ENCODE results near the gene AKAP1.

The AKAP1 gene

DNA sequence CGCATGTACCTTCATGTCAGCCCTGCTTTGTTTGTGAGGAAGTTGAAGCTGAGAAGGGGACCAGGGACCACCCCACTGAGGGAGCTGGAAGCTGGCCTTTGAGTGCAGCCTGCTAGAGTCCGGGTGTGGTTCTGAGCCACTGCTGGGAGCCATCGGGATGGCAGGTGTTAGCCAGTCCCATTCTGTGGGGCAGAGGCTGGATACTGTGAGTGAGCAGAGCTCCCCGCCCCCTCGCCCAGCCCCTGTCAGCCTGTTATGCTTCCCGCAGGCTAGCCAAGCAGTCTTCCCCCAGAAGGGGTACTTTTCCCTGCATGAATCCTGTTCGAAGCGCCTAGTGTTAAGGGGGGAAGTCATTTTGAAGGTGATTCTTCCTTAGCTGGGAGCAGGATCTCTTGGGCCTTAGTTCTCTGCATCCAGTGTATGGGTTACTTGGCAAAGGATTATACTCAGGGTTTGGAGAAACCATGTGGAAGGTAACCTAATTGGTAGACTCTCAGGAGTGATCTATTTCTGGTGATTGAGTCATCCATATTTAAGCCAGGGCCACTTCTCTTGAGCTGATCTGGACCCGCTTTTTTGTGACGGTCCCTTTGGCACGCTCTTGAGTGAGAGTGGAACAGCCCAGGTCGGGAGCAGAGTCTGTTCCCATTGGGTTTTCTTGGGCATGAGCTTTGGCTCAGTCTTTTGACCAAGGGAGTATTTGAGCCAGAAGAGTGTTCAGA is 23.8 kb downstream of the AKAP1 start:
- FAIRE-seq: no peak
- DNase-seq (ENCODE audit: insufficient read length, low spot score): no peak
- TF ChIP-seq PAX5 (IDR thresholded peaks at IDR 0.05; ENCODE audit: insufficient read depth, low read length, severe bottlenecking) (no peak), POU2F2 (IDR thresholded peaks at IDR 0.05; ENCODE audit: low read depth, low read length) (no peak), POLR2AphosphoS5 (IDR thresholded peaks at IDR 0.05; ENCODE audit: low read depth, low read length) (no peak), TAF1 (IDR thresholded peaks at IDR 0.05; ENCODE audit: low read depth, low read length) (no peak), SPI1 (IDR thresholded peaks at IDR 0.05; ENCODE audit: low read depth, low read length) (no peak), POLR2A (IDR thresholded peaks at IDR 0.05; ENCODE audit: low read depth, low read length) (no peak)

DNA sequence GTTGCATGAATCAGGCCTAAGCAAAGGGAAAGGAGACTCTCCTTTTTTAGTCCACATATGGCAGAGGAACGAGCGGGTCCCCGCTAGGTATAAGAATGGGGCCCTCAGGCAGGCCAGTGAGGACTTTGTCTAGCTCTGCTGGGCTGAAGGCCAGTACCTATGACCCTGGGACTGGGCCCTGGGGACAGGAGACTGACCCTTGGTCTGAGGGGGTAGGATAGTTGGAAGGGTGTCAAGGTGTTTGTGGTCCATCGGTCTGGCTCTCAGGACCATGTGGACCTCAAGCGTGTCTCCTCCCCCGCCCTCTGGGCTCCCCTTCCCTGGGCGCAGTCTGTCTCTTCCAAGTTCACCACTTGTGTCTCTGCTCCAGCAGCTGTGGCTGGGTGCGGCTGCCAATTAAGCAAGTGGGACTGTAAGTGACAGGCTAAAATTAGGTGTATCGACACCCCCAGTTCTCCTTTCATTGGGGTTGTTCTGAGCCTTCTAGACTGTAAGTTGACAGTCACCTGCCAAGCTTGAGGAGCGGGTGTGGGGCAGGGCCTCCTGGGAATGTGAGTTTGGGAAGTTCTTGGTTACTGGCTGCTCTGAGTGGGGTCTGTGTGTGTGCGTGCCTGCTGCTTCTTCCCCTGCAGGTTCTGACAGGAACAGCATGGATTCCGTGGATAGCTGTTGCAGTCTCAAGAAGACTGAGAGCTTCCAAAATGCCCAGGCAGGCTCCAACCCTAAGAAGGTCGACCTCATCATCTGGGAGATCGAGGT is 24.5 kb downstream of the AKAP1 start:
- no peak for DNase-seq (ENCODE audit: insufficient read length, low spot score)
- FAIRE-seq: no peak

DNA sequence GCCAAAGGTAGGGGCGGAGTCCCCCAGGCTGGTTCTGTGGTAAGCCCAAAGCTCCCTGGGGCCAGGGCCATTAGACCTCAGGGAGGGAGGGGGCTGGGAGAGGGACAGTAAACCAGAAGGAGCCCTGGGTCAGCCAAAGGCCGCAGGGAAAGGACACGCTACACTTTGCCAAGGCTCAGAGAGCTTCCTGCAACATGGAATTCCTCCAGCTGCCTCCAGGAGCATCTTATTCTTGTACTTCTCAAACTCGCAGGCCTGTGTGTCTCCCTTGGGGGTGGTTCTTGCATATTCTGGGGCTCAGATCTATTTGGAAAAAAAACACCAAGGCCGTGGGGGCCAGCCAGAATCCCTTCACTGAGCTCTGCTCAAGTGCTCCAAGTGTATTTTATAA is 25.1 kb downstream of the AKAP1 start:
- FAIRE-seq: no peak
- no peak for TF ChIP-seq POU2F2 (IDR thresholded peaks at IDR 0.05; ENCODE audit: low read depth, low read length)
- no peak for TF ChIP-seq POLR2AphosphoS5 (IDR thresholded peaks at IDR 0.05; ENCODE audit: low read depth, low read length)
- DNase-seq (ENCODE audit: insufficient read length, low spot score): no peak

More for the DNA sequence above, 24.5 kb downstream of the AKAP1 start:
- no peak for TF ChIP-seq POLR2A (IDR thresholded peaks at IDR 0.05; ENCODE audit: low read depth, low read length)
- no peak for TF ChIP-seq POLR2AphosphoS5 (IDR thresholded peaks at IDR 0.05; ENCODE audit: low read depth, low read length)
- no peak for TF ChIP-seq SPI1 (IDR thresholded peaks at IDR 0.05; ENCODE audit: low read depth, low read length)
- TF ChIP-seq PAX5 (IDR thresholded peaks at IDR 0.05; ENCODE audit: insufficient read depth, low read length, severe bottlenecking): no peak
- no peak for TF ChIP-seq TAF1 (IDR thresholded peaks at IDR 0.05; ENCODE audit: low read depth, low read length)
- TF ChIP-seq POU2F2 (IDR thresholded peaks at IDR 0.05; ENCODE audit: low read depth, low read length): no peak

DNA sequence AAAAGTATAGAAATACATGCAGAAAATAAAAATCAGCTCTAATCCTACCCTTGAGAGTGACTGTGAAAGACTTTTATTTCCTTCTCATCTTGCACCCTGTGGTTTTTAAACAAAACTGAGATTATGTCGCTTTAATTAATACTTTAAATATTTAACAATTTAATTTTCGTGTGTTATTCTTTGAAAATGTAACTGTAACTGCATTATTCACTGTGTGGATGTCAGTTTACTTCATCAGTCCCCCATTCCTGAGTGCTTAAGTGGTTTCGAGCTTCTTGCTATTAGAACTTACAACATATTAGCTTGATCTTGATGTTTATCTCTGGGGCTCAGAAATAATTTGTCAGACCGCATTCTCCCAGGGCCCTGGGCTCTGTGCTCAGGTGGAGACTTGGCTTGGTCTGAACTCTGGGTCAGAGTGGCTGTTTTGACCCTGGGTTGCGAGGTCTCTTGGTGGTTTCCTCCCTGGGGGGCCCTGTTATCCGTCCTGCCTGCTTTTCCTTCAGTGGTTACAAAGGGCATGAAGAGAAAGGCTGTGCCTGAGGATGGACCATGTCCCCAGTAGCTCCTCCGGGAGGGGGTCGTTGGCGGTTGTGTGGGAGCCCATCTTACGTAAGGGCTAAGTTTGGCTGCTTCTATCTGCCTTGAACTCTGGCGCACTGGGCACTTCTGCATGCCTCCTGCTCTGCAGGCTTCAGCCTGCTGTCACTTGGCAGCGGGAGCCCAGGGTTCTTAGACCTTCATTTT is 25.7 kb downstream of the AKAP1 start:
- DNase-seq (ENCODE audit: insufficient read length, low spot score) (no peak), FAIRE-seq (no peak)
- TF ChIP-seq TAF1 (IDR thresholded peaks at IDR 0.05; ENCODE audit: low read depth, low read length) (no peak), SPI1 (IDR thresholded peaks at IDR 0.05; ENCODE audit: low read depth, low read length) (no peak), POLR2AphosphoS5 (IDR thresholded peaks at IDR 0.05; ENCODE audit: low read depth, low read length) (no peak), PAX5 (IDR thresholded peaks at IDR 0.05; ENCODE audit: insufficient read depth, low read length, severe bottlenecking) (no peak), POU2F2 (IDR thresholded peaks at IDR 0.05; ENCODE audit: low read depth, low read length) (no peak), POLR2A (IDR thresholded peaks at IDR 0.05; ENCODE audit: low read depth, low read length) (no peak)

DNA sequence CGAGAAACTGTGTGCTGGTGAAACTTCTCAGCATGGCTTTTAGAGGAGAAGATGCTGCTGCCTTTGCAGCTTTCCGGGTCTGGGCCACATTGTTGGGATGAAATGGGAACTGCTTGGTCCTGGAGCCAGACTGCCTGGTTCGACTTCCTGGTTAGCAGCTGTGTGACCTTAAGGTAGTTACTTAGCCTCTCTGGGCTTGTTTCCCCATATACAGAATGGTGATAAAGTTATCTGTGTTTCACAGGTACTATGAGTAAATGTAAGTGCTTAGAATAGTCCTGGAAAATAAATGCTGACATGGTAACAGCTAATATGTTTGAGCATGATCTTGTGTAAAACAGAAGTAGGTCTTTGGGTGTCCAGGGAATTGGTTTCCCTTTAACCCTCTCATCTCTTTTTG is 26.3 kb downstream of the AKAP1 start:
- TF ChIP-seq POLR2A (IDR thresholded peaks at IDR 0.05; ENCODE audit: low read depth, low read length): no peak
- TF ChIP-seq POU2F2 (IDR thresholded peaks at IDR 0.05; ENCODE audit: low read depth, low read length): no peak
- TF ChIP-seq SPI1 (IDR thresholded peaks at IDR 0.05; ENCODE audit: low read depth, low read length): no peak
- no peak for TF ChIP-seq TAF1 (IDR thresholded peaks at IDR 0.05; ENCODE audit: low read depth, low read length)
- no peak for TF ChIP-seq PAX5 (IDR thresholded peaks at IDR 0.05; ENCODE audit: insufficient read depth, low read length, severe bottlenecking)
- no peak for TF ChIP-seq POLR2AphosphoS5 (IDR thresholded peaks at IDR 0.05; ENCODE audit: low read depth, low read length)
- DNase-seq (ENCODE audit: insufficient read length, low spot score) (no peak), FAIRE-seq (no peak)

DNA sequence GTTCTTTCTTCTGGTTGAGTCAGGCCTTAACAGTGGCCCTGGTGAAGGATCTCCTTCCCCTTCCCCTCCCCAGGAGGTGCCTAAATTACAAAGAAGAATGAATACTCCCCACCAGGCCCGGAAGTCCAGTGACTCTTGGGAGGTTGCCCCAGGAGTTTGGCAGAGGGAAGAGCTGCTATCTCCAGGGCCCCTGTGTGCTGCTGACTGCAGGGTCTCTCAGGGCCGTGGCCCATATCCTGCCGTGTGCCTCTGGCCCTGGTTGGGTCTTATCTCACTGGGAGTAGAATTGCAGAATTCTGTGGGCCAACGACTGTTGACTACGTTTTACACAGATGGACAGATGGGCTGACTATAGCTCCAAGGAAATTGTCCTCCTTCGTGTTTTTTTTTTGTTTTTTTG is 28.0 kb downstream of the AKAP1 start:
- no peak for DNase-seq (ENCODE audit: insufficient read length, low spot score)

DNA sequence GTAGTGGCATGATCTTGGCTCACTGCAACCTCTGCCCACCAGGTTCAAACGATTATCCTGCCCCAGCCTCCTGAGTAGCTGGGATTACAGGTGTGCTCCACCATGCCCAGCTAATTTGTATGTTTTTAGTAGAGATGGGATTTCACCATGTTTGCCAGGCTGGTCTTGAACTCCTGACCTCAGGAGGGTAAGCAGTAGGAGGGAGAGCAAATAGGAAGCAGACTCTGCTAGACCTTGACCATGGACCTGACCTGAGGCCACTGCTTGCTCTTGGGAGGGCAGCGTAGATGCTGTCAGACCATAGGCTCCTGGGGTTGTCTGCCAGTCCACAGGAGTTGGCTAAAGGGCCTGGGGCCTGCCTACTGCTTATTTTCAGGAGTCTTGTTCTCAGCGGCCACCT is 28.6 kb downstream of the AKAP1 start:
- DNase-seq (ENCODE audit: insufficient read length, low spot score): no peak
- FAIRE-seq: no peak

More for the DNA sequence above, 28.0 kb downstream of the AKAP1 start:
- FAIRE-seq: no peak
- TF ChIP-seq TAF1 (IDR thresholded peaks at IDR 0.05; ENCODE audit: low read depth, low read length) (no peak), SPI1 (IDR thresholded peaks at IDR 0.05; ENCODE audit: low read depth, low read length) (no peak), PAX5 (IDR thresholded peaks at IDR 0.05; ENCODE audit: insufficient read depth, low read length, severe bottlenecking) (no peak), POLR2AphosphoS5 (IDR thresholded peaks at IDR 0.05; ENCODE audit: low read depth, low read length) (no peak), POLR2A (IDR thresholded peaks at IDR 0.05; ENCODE audit: low read depth, low read length) (no peak)

DNA sequence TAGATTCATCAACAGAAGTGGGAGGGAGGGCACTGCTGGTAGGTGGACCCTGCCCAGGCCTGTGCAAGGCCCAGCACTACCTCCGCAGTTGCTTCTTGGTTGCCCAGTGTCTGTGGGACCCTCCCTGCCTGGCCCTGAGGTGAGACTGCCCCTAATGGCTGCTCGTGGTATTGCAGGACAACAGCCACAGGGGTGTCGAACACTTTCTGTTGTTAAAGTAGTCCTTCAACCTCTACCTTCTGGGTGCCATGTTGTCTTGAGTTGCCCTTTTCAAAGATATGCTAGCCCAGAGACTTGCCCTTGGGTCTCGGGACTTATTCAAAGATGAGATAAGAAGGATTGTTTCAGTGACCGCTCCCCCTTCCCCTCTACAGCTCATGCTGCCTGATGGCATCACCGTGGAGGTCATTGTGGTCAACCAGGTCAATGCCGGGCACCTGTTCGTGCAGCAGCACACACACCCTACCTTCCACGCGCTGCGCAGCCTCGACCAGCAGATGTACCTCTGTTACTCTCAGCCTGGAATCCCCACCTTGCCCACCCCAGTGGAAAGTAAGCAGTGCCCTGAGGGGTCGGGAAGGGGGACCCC is 29.1 kb downstream of the AKAP1 start:
- FAIRE-seq (peak; percentile 91), DNase-seq (ENCODE audit: insufficient read length, low spot score) (peak; percentile 60)
- TF ChIP-seq PAX5 (IDR thresholded peaks at IDR 0.05; ENCODE audit: insufficient read depth, low read length, severe bottlenecking): no peak
- no peak for TF ChIP-seq TAF1 (IDR thresholded peaks at IDR 0.05; ENCODE audit: low read depth, low read length)
- TF ChIP-seq POU2F2 (IDR thresholded peaks at IDR 0.05; ENCODE audit: low read depth, low read length): no peak
- TF ChIP-seq SPI1 (IDR thresholded peaks at IDR 0.05; ENCODE audit: low read depth, low read length): no peak
- no peak for TF ChIP-seq POLR2AphosphoS5 (IDR thresholded peaks at IDR 0.05; ENCODE audit: low read depth, low read length)
- TF ChIP-seq POLR2A (IDR thresholded peaks at IDR 0.05; ENCODE audit: low read depth, low read length): no peak

More for the DNA sequence above, 28.6 kb downstream of the AKAP1 start:
- TF ChIP-seq POLR2A (IDR thresholded peaks at IDR 0.05; ENCODE audit: low read depth, low read length) (no peak), TAF1 (IDR thresholded peaks at IDR 0.05; ENCODE audit: low read depth, low read length) (no peak), PAX5 (IDR thresholded peaks at IDR 0.05; ENCODE audit: insufficient read depth, low read length, severe bottlenecking) (no peak), POU2F2 (IDR thresholded peaks at IDR 0.05; ENCODE audit: low read depth, low read length) (no peak), SPI1 (IDR thresholded peaks at IDR 0.05; ENCODE audit: low read depth, low read length) (no peak), POLR2AphosphoS5 (IDR thresholded peaks at IDR 0.05; ENCODE audit: low read depth, low read length) (no peak)

DNA sequence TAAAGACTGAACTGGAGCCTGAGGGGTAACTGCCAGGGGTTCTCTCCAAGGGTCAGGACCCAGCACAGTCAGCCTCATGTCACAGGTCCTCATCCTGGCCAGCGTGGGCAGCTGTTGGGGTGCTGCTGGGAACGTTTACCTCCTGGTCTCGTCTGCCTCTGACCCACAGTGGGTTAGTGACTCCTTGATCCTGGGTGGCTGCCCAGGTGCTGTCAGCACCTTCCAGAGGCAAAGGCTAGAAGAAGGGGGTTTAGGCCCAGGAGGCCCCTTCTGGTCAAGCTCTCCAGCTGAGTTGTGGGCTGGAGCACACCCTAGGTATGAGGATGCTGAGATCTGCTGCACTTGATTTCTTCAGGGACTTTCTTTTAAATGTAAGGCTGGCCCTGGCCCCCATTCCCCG is 30.3 kb downstream of the AKAP1 start:
- TF ChIP-seq SPI1 (IDR thresholded peaks at IDR 0.05; ENCODE audit: low read depth, low read length) (no peak), TAF1 (IDR thresholded peaks at IDR 0.05; ENCODE audit: low read depth, low read length) (no peak), POLR2A (IDR thresholded peaks at IDR 0.05; ENCODE audit: low read depth, low read length) (no peak), POLR2AphosphoS5 (IDR thresholded peaks at IDR 0.05; ENCODE audit: low read depth, low read length) (no peak), POU2F2 (IDR thresholded peaks at IDR 0.05; ENCODE audit: low read depth, low read length) (no peak), PAX5 (IDR thresholded peaks at IDR 0.05; ENCODE audit: insufficient read depth, low read length, severe bottlenecking) (no peak)
- DNase-seq (ENCODE audit: insufficient read length, low spot score) (no peak), FAIRE-seq (no peak)
